Mucosa of stomach (tissue), 1 donor: Measurements from ENCODE around the gene METAP1D.
"Not testable (repeated sequence)": the region's sequence is repeated elsewhere in the genome, so short reads cannot be mapped to it uniquely, and the experiment has no call there.

Source experiments
- H3K27me3 ChIP-seq: one replicate; pipeline ENCODE4 v1.7.0; 2013; ENCODE audit warnings: mild to moderate bottlenecking, low read length; ENCODE audit not compliant: control insufficient read depth, insufficient read depth
- H3K36me3 ChIP-seq: one replicate; pipeline ENCODE4 v1.7.0; 2013; ENCODE audit warnings: low read length; ENCODE audit not compliant: control insufficient read depth, insufficient read depth
- H3K4me1 ChIP-seq: one replicate; pipeline ENCODE4 v1.7.0; 2013; ENCODE audit warnings: mild to moderate bottlenecking, low read length; ENCODE audit not compliant: control insufficient read depth, insufficient read depth
- H3K4me3 ChIP-seq: one replicate; pipeline ENCODE4 v1.7.0; 2013; ENCODE audit warnings: low read length
- H3K9ac ChIP-seq: one replicate; pipeline ENCODE4 v1.7.0; 2013; ENCODE audit warnings: mild to moderate bottlenecking, low read length, moderate library complexity
- H3K9me3 ChIP-seq: one replicate; pipeline ENCODE4 v1.7.0; 2013; ENCODE audit warnings: mild to moderate bottlenecking, low read length, moderate library complexity; ENCODE audit not compliant: control insufficient read depth
- donor health status: Pancreatic carcinoma.

METAP1D gene

DNA sequence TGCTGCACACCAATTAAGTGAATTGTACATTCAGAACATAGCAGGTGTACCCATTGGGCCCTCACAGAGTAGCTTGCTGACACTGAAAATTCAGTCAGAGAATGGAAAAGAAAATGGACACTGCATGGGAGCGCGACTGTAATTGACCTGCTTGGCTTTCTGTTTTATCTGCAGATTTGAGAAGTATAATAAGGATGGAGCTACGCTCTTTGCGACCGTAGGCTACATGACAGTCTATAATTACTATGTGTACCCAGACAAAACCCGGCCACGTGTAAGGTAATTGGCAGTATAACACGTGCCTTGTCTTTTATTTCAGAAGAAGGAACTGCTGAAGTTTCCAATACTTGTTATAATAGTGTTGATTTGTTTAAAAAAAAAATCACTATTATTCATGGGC is 33.5 kb upstream of the METAP1D start:
- H3K36me3 ChIP-seq, result no peaks in the 10 kb centered on the region
- H3K4me3 ChIP-seq, result no peak overlapping the region
- H3K27me3 ChIP-seq, result no peaks in the 10 kb centered on the region
- no peaks in the 10 kb centered on the region for H3K9me3 ChIP-seq
- no peak overlapping the region for H3K9ac ChIP-seq
- H3K4me1 ChIP-seq, result no peaks in the 10 kb centered on the region

DNA sequence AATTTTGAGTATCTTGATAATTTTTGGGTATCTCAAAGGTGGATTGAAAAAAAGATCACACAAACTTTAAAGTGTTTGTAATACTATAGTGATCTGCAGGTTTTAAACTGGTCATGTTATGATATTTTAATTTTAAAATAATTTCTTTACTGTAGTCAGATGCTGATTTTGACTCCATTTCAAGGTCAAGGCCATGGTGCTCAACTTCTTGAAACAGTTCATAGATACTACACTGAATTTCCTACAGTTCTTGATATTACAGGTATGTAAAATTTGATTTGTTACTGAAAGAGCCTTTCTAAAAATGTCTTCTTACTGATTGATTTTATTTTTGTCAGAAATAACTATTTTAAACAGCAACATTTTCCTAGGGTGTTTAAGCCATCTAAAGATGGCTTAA is 33.1 kb upstream of the METAP1D start:
- H3K9me3 ChIP-seq, result no peaks in the 10 kb centered on the region
- H3K4me3 ChIP-seq, result no peak overlapping the region
- H3K36me3 ChIP-seq, result no peaks in the 10 kb centered on the region
- no peak overlapping the region for H3K9ac ChIP-seq
- H3K4me1 ChIP-seq, result no peaks in the 10 kb centered on the region
- no peaks in the 10 kb centered on the region for H3K27me3 ChIP-seq

DNA sequence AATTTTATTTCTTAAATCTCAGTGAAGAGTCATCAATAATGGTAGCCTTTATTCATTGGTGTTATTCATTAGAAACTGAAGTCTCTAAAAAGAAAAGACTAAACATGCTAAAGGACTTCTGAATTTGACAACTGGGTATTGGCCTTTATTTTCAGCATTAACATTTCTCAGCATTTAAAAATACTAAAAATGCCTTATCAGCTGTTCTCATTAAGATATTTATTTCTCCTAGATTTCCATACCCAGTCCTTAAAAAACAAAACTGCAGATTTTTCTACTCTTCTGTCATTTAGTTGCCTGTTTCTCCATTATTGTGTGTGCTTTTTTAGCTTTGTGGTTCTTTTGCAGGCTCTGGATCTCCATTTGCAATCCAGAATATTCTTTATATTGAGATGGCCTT is 31.2 kb upstream of the METAP1D start:
- H3K36me3 ChIP-seq, result no peaks in the 10 kb centered on the region
- no peaks in the 10 kb centered on the region for H3K27me3 ChIP-seq
- H3K9me3 ChIP-seq, result no peaks in the 10 kb centered on the region
- no peak overlapping the region for H3K4me3 ChIP-seq
- H3K9ac ChIP-seq, result no peak overlapping the region
- H3K4me1 ChIP-seq, result no peaks in the 10 kb centered on the region

- no peaks in the 10 kb centered on the region for H3K36me3 ChIP-seq
These were observed 27.3 kb upstream of the METAP1D start for GRCh38 chr2:171972329-171972982.

GRCh38 chr2:171979103-171979502 is 20.6 kb upstream of the METAP1D start:
- no peak overlapping the region for H3K9ac ChIP-seq
- no peaks in the 10 kb centered on the region for H3K36me3 ChIP-seq
- no peaks in the 10 kb centered on the region for H3K9me3 ChIP-seq
- H3K4me3 ChIP-seq, result no peak overlapping the region
- H3K27me3 ChIP-seq, result no peaks in the 10 kb centered on the region
- H3K4me1 ChIP-seq, result no peaks in the 10 kb centered on the region

More at GRCh38 chr2:171972329-171972982, 27.3 kb upstream of the METAP1D start:
- Histone ChIP-seq H3K27me3 (no peaks in the 10 kb centered on the region), H3K9ac (no peak overlapping the region), H3K9me3 (no peaks in the 10 kb centered on the region), H3K4me1 (no peaks in the 10 kb centered on the region), H3K4me3 (no peak overlapping the region)

GRCh38 chr2:171983924-171984323 is 15.8 kb upstream of the METAP1D start:
- H3K4me1 ChIP-seq, H3K9ac ChIP-seq, H3K27me3 ChIP-seq, H3K4me3 ChIP-seq, H3K36me3 ChIP-seq, H3K9me3 ChIP-seq: not testable (repeated sequence)

GRCh38 chr2:171985076-171985475 is 14.7 kb upstream of the METAP1D start:
- Histone ChIP-seq H3K4me3 (no peak overlapping the region), H3K9ac (no peak overlapping the region), H3K9me3 (no peaks in the 10 kb centered on the region), H3K4me1 (no peaks in the 10 kb centered on the region), H3K27me3 (no peaks in the 10 kb centered on the region), H3K36me3 (no peaks in the 10 kb centered on the region)

GRCh38 chr2:171986778-171987177 is 13.0 kb upstream of the METAP1D start:
- Histone ChIP-seq H3K27me3 (no peaks in the 10 kb centered on the region), H3K9me3 (no peaks in the 10 kb centered on the region), H3K36me3 (no peaks in the 10 kb centered on the region), H3K4me1 (no peaks in the 10 kb centered on the region), H3K4me3 (no peak overlapping the region), H3K9ac (no peak overlapping the region)

- no peak overlapping the region for H3K9ac ChIP-seq
- H3K36me3 ChIP-seq, result no peaks in the 10 kb centered on the region
- no peaks in the 10 kb centered on the region for H3K4me1 ChIP-seq
- no peaks in the 10 kb centered on the region for H3K9me3 ChIP-seq
- H3K27me3 ChIP-seq, result no peaks in the 10 kb centered on the region
- no peak overlapping the region for H3K4me3 ChIP-seq
These were observed 8.7 kb upstream of the METAP1D start for GRCh38 chr2:171991027-171991426.

GRCh38 chr2:171995586-171995985 is 4.2 kb upstream of the METAP1D start:
- Histone ChIP-seq H3K4me3 (no peak overlapping the region), H3K36me3 (no peaks in the 10 kb centered on the region), H3K9ac (no peak overlapping the region), H3K27me3 (peaks cover 5% of the 10 kb centered on the region), H3K9me3 (no peaks in the 10 kb centered on the region), H3K4me1 (no peaks in the 10 kb centered on the region)

DNA sequence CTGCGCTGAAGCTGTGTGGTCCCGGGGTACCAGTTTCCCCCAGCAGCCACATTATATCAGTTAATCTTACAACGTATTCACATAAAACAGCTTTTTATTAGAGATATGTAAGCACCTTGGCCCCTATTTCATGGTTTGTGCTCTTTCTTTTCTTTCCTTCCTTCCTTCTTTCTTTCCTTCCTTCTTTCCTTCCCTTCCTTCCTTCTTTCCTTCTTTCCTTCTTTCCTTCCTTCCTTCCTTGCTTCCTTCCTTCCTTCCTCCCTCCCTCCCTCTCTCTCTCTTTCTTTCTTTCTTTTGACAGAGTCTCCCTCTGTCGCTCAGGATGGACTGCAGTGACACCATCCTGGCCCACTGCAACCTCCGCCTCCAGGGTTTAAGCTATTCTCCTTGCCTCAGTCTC is 3.7 kb upstream of the METAP1D start:
- Histone ChIP-seq H3K27me3 (peaks cover 5% of the 10 kb centered on the region), H3K9me3 (no peaks in the 10 kb centered on the region), H3K4me3 (no peak overlapping the region), H3K4me1 (no peaks in the 10 kb centered on the region), H3K9ac (no peak overlapping the region), H3K36me3 (no peaks in the 10 kb centered on the region)

DNA sequence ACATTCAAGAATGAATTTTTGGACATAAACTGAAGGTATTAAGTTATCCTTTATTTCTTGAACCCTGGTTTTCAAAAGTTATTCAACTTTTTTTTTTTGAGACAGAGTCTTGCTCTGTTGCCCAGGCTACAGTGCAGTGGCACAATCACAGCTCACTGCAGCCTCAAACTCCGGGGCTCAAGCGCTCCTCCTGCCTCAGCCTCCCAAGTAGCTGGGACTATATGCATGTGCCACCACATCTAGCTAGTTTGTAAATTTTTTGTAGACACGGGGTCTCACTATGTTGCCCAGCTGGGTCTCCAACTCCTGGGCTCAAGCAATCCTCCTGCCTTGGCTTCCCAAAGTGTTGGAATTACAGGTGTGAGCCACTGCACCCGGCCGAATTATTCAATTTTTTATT is 2.7 kb upstream of the METAP1D start:
- H3K9ac ChIP-seq, H3K36me3 ChIP-seq, H3K27me3 ChIP-seq, H3K4me1 ChIP-seq, H3K4me3 ChIP-seq, H3K9me3 ChIP-seq: not testable (repeated sequence)

DNA sequence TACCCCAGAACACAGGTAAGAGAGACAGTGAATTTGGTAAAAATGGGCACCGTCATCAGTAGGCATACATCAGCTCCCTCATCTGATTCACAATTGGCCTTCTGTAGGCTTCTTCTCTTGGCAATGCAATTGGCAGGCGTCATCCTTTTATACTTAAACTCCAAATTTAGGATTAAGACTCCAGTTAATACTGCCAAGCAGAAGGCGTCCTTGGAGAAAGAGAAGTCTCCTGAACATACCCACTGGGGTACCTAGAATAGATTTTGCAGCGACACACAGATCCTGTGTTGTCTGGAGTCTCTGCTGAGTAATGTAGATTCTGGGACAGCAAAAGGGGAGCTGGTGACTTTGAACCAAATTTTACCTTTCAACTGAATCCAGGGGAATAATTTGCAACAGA is 592 bp upstream of the METAP1D start:
- H3K36me3 ChIP-seq, result no peaks in the 10 kb centered on the region
- peaks cover 5% of the 10 kb centered on the region for H3K27me3 ChIP-seq
- H3K4me1 ChIP-seq, result no peaks in the 10 kb centered on the region
- peak overlapping the region; percentile 83 for H3K4me3 ChIP-seq
- peak overlapping the region; percentile 42 for H3K9ac ChIP-seq
- H3K9me3 ChIP-seq, result no peaks in the 10 kb centered on the region
